IPS-18c (cell line): ENCODE measurements around the gene KIF17.

Experiments
- H3K4me3 ChIP-seq: 2 replicates; pipeline ENCODE4 v1.7.0; 2013; ENCODE audit warnings: low read depth, mild to moderate bottlenecking, low read length, moderate library complexity; ENCODE audit not compliant: insufficient read depth
- H3K9me3 ChIP-seq: one replicate; pipeline ENCODE4 v1.6.1; 2013; ENCODE audit warnings: mild to moderate bottlenecking, low read length, moderate library complexity; ENCODE audit not compliant: control insufficient read depth, insufficient read depth

KIF17 gene

DNA sequence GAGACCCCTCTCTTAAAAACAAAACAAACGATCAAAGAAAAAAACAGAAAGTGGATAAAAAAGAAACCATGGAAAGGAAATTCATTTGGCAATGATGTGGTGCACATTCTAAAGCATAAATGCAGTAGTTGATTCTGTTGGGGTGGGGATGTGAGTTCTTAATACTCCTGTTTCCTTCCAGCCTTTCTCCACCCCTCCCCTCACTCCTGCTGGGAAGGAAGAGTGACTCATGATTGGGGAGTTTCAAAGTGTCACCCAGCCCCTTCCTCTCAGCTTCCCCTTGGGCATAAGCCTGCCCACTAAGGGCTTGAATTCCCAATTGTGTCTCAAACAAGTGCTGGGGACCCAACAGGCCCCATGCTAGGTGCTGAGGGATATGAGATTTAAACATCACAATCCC is 91.3 kb downstream of the KIF17 start:
- Histone ChIP-seq H3K4me3 (no peak overlapping the region), H3K9me3 (no peaks in the 10 kb centered on the region)

GRCh38 chr1:20626098-20626427 is 91.7 kb downstream of the KIF17 start:
- Histone ChIP-seq H3K4me3 (no peak overlapping the region; the same call in 1 of the 2 replicates), H3K9me3 (no peaks in the 10 kb centered on the region)

- H3K4me3 ChIP-seq, result peak overlapping the region; percentile 36; the same call in 1 of the 2 replicates
- no peaks in the 10 kb centered on the region for H3K9me3 ChIP-seq
Observed at GRCh38 chr1:20625176-20626097, 92.4 kb downstream of the KIF17 start.

- Histone ChIP-seq H3K9me3 (no peaks in the 10 kb centered on the region), H3K4me3 (no peak overlapping the region)
Observed at GRCh38 chr1:20624709-20625108, 93.1 kb downstream of the KIF17 start.

DNA sequence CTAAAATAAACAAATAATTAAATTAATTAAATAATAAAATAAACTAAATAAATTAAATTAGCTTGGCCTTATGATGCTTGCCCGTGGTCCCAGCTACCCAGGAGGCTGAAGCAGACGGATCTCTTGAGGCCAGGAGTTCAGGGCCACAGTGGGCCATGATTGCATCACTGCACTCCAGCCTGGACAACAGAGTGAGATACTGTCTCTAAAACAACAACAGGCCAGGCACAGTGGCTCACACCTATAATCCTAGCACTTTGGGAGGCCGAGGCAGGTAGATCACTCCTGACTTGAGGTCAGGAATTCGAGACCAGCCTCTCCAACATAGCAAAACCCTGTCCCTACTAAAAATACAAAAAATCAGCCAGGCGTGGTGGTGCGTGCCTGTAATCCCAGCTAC is 96.8 kb downstream of the KIF17 start:
- Histone ChIP-seq H3K9me3 (no peaks in the 10 kb centered on the region), H3K4me3 (no peak overlapping the region)

DNA sequence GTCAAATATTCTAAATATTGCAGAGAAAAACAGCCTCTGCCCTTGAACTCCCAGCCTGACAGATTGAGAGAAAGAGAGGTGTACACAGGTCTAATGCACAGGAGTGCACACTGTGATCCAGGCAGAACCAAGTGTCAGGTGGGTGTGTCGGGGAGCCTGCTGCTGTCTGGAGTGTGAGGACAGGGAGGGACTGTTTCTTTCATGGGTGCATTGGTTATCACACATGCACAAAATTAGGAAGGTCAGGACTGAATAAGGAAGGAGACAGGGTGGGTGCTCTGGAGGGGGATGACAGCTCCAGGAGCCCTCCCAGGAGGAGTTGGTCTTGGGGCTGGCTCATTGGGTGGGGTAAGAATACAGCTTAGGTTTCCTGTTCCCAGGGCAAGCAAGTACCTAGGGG is 97.8 kb downstream of the KIF17 start:
- H3K9me3 ChIP-seq, result no peaks in the 10 kb centered on the region
- H3K4me3 ChIP-seq, result no peak overlapping the region

- Histone ChIP-seq H3K4me3 (no peak overlapping the region), H3K9me3 (no peaks in the 10 kb centered on the region)
Observed at GRCh38 chr1:20618550-20618949, 99.3 kb downstream of the KIF17 start.

DNA sequence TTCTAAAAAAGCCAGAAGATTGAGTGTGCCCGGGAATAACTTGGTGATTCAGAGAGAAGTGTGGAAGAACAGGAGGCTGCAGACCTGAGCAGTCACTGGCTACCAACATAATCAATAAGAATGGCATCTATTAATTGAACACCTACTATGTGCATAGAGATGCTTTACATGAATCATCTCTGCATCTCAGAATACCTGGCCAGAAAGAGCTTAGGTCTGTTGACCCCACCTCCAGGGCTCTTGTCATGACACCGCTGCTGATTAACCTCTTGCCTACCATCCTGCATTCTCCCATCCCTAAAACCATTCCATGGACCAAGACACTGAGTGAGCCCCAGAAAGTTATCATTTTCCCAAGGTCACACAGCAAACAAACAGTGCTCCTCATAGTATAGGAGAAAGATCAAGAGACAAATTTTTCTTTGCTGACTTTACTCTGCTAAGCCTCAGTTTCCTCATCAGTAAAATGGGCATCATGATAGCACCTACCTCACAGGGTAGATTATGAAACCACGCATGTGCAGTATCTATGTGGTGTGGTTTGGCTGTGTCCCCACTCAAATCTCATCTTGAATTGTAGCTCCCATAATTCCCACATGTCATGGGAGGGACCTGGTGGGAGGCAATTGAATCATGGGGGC is 100.8 kb downstream of the KIF17 start:
- H3K4me3 ChIP-seq, result no peak overlapping the region

DNA sequence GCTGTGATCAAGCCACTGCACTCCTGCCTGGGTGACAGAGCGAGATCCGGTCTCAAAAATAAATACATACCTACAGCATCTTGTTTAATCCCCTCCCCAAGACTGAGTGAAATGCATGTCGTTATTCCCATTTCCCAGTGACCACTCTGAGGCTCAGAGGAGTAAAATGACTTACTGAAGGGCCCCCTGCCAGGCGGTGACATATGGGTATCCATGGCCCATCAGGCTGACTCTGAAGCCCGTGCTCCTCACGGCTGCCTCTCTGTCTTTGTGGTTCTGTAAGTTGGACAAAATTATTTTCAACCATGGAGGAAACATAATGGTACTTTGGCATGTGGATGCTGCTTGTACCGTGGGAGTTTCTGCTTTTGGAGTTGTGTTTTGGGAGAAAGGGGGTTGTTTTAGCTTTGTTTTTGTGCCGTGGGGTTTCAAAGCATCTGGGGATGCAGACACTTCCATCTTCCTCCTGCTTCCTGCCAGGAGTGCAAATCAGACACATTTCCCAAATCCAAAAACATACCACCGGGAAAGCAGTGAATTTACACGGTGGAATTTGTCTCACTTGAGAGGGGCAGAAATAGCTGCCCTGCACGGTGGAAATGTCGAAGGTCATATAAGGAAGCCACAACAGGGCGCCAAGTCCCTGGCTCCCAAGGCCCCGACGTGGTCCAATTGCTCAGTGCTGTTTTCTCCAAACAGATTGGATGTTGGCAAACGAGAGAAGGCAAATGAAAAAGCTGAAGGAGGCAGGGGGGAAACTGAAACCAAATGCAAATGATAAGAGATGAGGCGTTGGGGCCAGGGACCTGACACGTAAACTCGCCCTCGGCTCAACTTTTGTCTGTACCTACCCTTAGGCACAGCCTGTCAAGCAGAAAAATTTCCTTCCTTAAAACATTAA is 101.6 kb downstream of the KIF17 start:
- H3K4me3 ChIP-seq, result no peak overlapping the region
- no peaks in the 10 kb centered on the region for H3K9me3 ChIP-seq

More for the DNA sequence above, 100.8 kb downstream of the KIF17 start:
- no peaks in the 10 kb centered on the region for H3K9me3 ChIP-seq

DNA sequence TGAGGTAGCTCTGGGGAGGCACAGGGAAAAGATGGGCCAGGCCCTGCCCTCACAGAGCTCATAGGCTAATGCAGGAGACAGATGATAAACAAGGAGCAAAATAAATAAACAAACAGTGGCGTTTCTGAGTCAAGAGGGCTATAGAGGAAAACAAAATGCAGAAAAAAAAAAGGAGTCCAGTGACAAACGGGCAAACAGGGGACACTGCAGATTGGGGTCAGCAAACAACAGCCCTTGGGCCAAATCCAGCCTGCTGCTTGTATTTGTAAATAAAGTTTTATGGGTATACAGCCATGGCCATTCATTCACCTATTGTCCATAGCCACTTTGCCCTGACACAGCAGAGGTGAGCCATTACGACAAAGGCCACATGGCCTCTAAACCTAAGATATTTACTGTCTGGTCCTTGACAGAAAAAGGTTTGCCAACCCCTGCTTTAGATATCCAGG is 103.7 kb downstream of the KIF17 start:
- no peaks in the 10 kb centered on the region for H3K9me3 ChIP-seq
- H3K4me3 ChIP-seq, result no peak overlapping the region
